Measurements from ENCODE around the gene ASCL3.
A peak's percentile ranks its signal among the peaks of the same experiment; 100 is the strongest.
"Not testable (repeated sequence)": the region's sequence is repeated elsewhere in the genome, so short reads cannot be mapped to it uniquely, and the experiment has no call there.

The ASCL3 gene

GRCh38 chr11:8947230-8947943 lies 4.6 kb upstream of the ASCL3 start:
- DNase-seq = no peak

DNA sequence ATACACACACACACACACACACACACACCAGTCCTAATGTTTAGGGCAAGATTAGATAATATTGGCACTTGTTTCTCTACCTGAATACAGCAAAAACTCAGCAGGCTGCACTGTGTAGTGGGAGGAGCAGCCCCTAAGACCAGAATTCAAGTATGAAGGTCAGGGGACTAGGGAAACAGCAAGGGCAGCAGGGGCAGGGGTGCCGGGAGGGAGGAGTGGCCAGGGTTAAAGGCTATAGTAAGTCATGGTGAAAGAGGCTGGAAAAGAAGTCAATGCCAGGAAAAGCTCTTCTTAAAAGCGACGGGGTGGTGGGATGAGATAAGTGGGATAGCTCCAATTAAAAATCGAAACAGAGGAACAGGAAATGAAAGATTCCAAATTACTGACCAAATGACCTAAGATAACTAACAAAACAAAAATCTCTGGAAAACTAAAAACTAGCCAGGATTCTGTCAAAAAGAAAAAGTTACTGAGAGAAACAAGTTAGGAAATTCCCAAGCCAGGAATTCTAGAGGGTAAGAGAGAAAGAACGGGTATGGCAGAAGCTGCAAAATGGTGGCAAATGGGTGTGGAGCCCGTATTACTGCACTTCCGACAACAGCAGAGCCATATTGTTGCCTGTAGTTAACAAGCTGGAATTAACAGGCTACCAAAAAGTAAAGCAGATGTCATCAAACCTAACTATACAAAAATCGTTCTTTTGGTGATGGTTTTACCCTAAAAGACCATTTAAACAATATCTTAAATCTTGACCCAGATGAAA lies 1.3 kb downstream of the ASCL3 start:
- DNase-seq = no peak

- DNase-seq = no peak
Observed at GRCh38 chr11:8937659-8938058, 5.2 kb downstream of the ASCL3 start.

- DNase-seq = no peak
Observed at GRCh38 chr11:8937159-8937558, 5.7 kb downstream of the ASCL3 start.

DNA sequence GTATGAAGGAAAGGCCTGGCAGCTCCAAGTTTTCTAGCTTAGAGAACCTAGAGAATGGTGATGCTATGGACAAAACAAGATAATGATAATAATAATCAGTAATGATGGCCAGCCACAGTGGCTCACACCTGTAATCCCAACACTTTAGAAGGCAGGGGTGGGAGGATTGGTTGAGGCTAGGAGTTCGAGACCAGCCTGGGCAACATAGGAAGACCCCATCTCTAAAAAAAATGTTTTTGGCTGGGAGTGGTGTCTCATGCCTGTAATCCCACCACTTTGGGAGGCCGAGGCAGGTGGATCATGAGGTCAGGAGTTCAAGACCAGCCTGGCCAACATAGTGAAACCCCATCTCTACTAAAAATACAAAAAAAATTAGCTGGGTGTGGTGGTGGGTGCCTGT lies 7.0 kb downstream of the ASCL3 start:
- DNase-seq = not testable (repeated sequence)

DNA sequence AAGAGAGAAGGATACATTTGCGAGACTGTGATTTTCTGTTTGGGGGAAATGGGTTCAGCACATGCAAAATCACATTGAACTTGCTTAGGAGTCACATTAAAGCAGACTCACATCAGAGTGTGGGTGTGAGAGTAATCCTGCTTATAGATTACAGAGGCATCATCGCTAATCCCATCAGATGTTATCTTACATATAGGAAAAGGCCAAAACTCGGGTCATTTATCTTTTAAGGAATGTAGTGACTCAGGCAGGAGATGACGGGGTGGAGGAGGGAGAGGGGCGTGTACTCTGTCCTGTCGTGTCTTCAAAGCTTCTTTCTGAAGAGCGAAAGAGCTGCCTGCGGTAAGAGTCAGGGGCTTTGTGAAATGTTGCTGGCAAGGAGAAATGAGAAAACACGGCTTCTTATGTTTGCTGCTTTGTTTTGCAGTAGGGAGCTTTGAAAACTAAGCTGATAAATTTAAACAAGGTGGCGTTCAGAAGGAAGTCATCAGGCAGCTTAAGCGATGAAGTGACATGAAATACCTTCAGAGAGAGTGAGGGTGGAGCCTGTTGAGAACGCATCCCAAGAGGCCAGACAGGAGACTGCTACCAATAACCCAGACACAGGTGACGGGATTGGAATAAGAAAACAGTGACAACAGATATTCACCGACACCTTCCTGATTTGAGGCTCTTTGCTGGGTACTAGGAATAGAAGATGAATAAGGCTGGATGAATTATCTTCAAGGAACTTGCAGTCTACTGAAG lies 7.9 kb downstream of the ASCL3 start:
- no peak for DNase-seq

DNA sequence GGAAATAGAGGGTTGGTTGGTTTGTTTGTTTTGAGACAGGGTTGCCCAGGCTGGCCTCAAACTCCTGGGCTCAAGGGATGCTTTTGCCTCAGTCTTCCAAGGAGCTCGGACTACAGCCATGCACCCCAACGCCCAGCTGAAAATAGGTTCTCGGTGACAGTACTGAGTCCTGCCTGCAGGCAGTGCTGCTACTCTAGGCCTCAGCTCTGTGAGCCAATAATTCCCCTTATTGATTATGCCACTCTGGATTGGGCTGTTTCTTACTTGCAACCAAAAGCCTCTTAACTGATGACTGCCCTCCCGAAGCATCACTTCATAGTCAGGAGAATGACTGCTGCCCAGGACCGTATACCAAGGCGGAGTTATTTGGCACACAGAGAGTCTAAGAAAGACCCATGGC lies 8.9 kb downstream of the ASCL3 start:
- no peak for DNase-seq

GRCh38 chr11:8932564-8933180 lies 10.1 kb downstream of the ASCL3 start, which contains the start of gene C11orf16:
Gene C11orf16 (minus strand): TSS chr11:8932947. CDS start chr11:8932308, 639 bp downstream.
- peak; percentile 7 for DNase-seq

DNA sequence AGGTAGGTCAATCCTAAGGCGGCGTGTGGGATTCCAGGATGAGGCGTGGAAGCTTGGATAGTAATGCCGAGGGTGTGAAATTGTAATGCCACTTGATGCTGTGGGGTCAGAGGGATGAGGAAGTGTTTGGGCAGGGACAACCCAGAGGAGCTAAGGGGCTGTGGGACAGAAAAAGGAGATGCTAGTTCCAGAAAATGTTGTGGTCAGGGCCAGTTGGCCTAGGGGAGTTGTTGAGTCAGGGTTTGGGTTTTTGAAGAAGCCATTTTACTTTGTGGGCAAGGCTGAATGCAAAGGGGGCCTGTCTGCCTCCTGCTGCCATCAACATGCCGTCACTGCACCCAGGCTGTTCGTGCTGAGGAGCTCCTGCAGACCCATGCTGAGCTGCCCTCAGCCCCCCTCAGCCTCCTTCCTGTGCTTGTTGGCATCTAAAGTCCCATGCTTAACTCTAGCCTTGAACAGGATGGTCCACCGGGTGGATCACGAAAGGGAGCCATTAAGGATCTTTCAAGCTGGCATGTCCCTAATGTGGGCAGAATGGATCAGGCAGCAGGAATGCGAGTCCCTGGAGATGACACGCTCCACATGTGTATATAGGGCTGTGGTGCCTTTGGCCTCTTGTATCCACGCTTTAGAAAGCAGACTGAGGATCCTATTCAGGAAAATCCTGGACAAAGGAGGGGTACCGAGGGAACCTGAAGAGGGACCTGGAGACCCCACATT lies 12.2 kb downstream of the ASCL3 start:
- DNase-seq = no peak

GRCh38 chr11:8928981-8929615 lies 13.7 kb downstream of the ASCL3 start:
- DNase-seq = no peak

- no peak for DNase-seq
Observed at GRCh38 chr11:8928205-8928604, 14.6 kb downstream of the ASCL3 start.

- no peak for DNase-seq
Observed at GRCh38 chr11:8927233-8927632, 15.6 kb downstream of the ASCL3 start.

DNA sequence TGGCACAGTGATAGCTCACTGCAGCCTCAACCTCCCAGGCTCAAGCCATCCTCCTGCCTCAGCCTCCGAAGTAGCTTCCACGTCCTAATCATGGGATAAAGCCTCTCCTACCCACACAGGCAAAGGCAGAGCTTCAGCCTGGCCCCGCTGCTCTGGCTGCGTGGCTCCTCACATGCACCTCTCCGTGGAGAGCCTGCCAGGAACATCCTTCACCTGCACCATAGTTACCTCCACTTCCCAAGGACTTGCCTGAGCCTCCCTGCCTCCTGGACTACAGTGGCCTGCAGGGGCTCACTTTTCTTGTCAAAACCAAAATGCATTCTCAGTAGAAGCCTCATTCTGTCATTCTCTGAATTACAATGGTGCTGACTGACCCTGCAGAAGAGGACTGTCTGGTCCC lies 16.6 kb downstream of the ASCL3 start:
- DNase-seq = no peak

GRCh38 chr11:8925711-8926110 lies 17.1 kb downstream of the ASCL3 start:
- DNase-seq = no peak

GRCh38 chr11:8922691-8923090 lies 20.1 kb downstream of the ASCL3 start:
- DNase-seq = no peak

- no peak for DNase-seq
Observed at GRCh38 chr11:8917157-8917825, 25.5 kb downstream of the ASCL3 start.

- no peak for DNase-seq
Observed at GRCh38 chr11:8914661-8915018, 28.2 kb downstream of the ASCL3 start.

GRCh38 chr11:8913961-8914660 lies 28.7 kb downstream of the ASCL3 start:
- peak; percentile 35 for DNase-seq

- peak; percentile 84 for DNase-seq
Observed at GRCh38 chr11:8911029-8911823, 31.6 kb downstream of the ASCL3 start, which contains the start of gene AKIP1. Gene AKIP1 (plus strand): TSS chr11:8911189. CDS start chr11:8911450, 261 bp downstream.

DNA sequence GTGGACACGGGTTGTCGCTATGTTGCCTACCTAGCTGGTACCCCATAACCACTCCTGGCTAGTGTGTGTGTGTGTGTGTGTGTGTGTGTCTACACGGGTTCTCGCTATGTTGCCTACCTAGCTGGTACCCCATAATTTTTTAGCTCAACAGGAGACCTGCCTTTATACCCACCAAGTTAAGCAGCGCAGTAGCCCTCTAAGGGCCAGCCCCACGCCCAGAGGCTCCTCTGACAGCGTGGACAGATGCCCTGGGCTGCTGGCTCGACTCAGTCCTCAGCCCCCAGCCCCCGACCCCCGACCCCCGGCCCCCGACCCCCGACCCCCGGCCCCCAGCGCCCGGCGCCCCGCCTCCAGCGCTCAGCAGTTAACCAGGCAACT lies 32.2 kb downstream of the ASCL3 start:
- DNase-seq = no peak

Measured in NCI-H187 treated with DMSO at 0.1 percent for 48 hours (cell line).